Stimulated activated CD8-positive, alpha-beta memory T cell treated with anti-CD3 and anti-CD28 coated beads, Interleukin-7, amount 100 ng/mL, for 1 hour (primary cell): ENCODE data around the gene DUOX2.
"Not testable (repeated sequence)": the region's sequence is repeated elsewhere in the genome, so short reads cannot be mapped to it uniquely, and the experiment has no call there.

Experiments used
- DNase-seq, 2 donors: peaks; one replicate each; pipeline ENCODE4 v3.0.0-alpha.2; 2020; ENCODE audit warnings: low read depth in 2 of 2

DUOX2 gene

GRCh38 chr15:45138814-45139765 lies 25.1 kb upstream of the DUOX2 start:
- no peak for DNase-seq

GRCh38 chr15:45137703-45138102 lies 23.7 kb upstream of the DUOX2 start:
- no peak for DNase-seq

- no peak for DNase-seq
These were observed 22.4 kb upstream of the DUOX2 start for GRCh38 chr15:45136378-45136764.

- not testable (repeated sequence) for DNase-seq
These were observed 21.9 kb upstream of the DUOX2 start for GRCh38 chr15:45135705-45136377.

- no peak for DNase-seq
These were observed 21.0 kb upstream of the DUOX2 start for GRCh38 chr15:45134682-45135604.

GRCh38 chr15:45134046-45134445 lies 20.1 kb upstream of the DUOX2 start:
- no peak for DNase-seq

- DNase-seq = no peak
These were observed 19.6 kb upstream of the DUOX2 start for GRCh38 chr15:45133561-45133920.

- no peak for DNase-seq
These were observed 19.0 kb upstream of the DUOX2 start for GRCh38 chr15:45132844-45133560.

GRCh38 chr15:45131510-45131909 lies 17.5 kb upstream of the DUOX2 start:
- no peak for DNase-seq

GRCh38 chr15:45130291-45131000 lies 16.5 kb upstream of the DUOX2 start:
- DNase-seq = no peak

GRCh38 chr15:45129651-45130129 lies 15.7 kb upstream of the DUOX2 start, which contains the start of the genes DUOX1 and DUOXA1:
DUOX1 (plus strand) TSS chr15:45129994; CDS start chr15:45131967, 1,973 bp downstream.
DUOXA1 (minus strand) TSS chr15:45129879; CDS start chr15:45123014, 6,865 bp downstream.
- DNase-seq = no peak

- DNase-seq = no peak
These were observed 15.1 kb upstream of the DUOX2 start for GRCh38 chr15:45128971-45129639.

GRCh38 chr15:45126535-45127158 lies 12.7 kb upstream of the DUOX2 start:
- no peak for DNase-seq

GRCh38 chr15:45123397-45123796 lies 9.4 kb upstream of the DUOX2 start:
- no peak for DNase-seq

GRCh38 chr15:45122719-45123118 lies 8.7 kb upstream of the DUOX2 start:
- no peak for DNase-seq

GRCh38 chr15:45121706-45122417 lies 7.9 kb upstream of the DUOX2 start:
- DNase-seq = no peak

GRCh38 chr15:45121020-45121419 lies 7.0 kb upstream of the DUOX2 start:
- no peak for DNase-seq
